ENCODE results near the gene CFAP299.

- TF ChIP-seq, protein P1, sequence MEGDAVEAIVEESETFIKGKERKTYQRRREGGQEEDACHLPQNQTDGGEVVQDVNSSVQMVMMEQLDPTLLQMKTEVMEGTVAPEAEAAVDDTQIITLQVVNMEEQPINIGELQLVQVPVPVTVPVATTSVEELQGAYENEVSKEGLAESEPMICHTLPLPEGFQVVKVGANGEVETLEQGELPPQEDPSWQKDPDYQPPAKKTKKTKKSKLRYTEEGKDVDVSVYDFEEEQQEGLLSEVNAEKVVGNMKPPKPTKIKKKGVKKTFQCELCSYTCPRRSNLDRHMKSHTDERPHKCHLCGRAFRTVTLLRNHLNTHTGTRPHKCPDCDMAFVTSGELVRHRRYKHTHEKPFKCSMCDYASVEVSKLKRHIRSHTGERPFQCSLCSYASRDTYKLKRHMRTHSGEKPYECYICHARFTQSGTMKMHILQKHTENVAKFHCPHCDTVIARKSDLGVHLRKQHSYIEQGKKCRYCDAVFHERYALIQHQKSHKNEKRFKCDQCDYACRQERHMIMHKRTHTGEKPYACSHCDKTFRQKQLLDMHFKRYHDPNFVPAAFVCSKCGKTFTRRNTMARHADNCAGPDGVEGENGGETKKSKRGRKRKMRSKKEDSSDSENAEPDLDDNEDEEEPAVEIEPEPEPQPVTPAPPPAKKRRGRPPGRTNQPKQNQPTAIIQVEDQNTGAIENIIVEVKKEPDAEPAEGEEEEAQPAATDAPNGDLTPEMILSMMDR (conservative IDR thresholded peaks at IDR 0.05; ENCODE audit: low read depth, low read length) = no peak
- no peak for TF ChIP-seq EZH2 (IDR thresholded peaks at IDR 0.05; ENCODE audit: borderline replicate concordance, low read depth, low read length, poor library complexity, severe bottlenecking)
These were observed 112.5 kb downstream of the CFAP299 start for GRCh38 chr4:80448056-80448455.
